ENCODE measurements around the gene CLDN6.

GRCh38 chr16:3058139-3059030, 40.4 kb upstream of the CLDN6 start:
- TF ChIP-seq, protein P1, sequence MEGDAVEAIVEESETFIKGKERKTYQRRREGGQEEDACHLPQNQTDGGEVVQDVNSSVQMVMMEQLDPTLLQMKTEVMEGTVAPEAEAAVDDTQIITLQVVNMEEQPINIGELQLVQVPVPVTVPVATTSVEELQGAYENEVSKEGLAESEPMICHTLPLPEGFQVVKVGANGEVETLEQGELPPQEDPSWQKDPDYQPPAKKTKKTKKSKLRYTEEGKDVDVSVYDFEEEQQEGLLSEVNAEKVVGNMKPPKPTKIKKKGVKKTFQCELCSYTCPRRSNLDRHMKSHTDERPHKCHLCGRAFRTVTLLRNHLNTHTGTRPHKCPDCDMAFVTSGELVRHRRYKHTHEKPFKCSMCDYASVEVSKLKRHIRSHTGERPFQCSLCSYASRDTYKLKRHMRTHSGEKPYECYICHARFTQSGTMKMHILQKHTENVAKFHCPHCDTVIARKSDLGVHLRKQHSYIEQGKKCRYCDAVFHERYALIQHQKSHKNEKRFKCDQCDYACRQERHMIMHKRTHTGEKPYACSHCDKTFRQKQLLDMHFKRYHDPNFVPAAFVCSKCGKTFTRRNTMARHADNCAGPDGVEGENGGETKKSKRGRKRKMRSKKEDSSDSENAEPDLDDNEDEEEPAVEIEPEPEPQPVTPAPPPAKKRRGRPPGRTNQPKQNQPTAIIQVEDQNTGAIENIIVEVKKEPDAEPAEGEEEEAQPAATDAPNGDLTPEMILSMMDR (conservative IDR thresholded peaks at IDR 0.05; ENCODE audit: low read depth, low read length): no peak
- no peak for TF ChIP-seq EZH2 (IDR thresholded peaks at IDR 0.05; ENCODE audit: borderline replicate concordance, low read depth, low read length, poor library complexity, severe bottlenecking)
